ENCODE results near the gene CCDC88A.

CCDC88A gene

GRCh38 chr2:55268907-55269644, 150.6 kb downstream of the CCDC88A start, which contains the start of gene MTIF2 (continued):
- no peak for TF ChIP-seq ZNF398 (tag by site-specific recombination; IDR thresholded peaks at IDR 0.05)
- peak; percentile 62 for TF ChIP-seq ZNF324 (tag by site-specific recombination; IDR thresholded peaks at IDR 0.05)
- TF ChIP-seq ZBTB48 (tag by site-specific recombination; IDR thresholded peaks at IDR 0.05), result peak; percentile 98
- TF ChIP-seq ZNF501 (tag by site-specific recombination; IDR thresholded peaks at IDR 0.05), result peak; percentile 98
- TF ChIP-seq SP3 (tag by site-specific recombination; IDR thresholded peaks at IDR 0.05), result peak; percentile 82
- TF ChIP-seq ZBTB10 (tag by site-specific recombination; IDR thresholded peaks at IDR 0.05), result no peak
- TF ChIP-seq ZNF768 (tag by site-specific recombination; IDR thresholded peaks at IDR 0.05), result no peak
- TF ChIP-seq SETDB1 (IDR thresholded peaks at IDR 0.05; ENCODE audit: insufficient read length, low read length), result no peak
- no peak for TF ChIP-seq ZNF707 (tag by site-specific recombination; IDR thresholded peaks at IDR 0.05)
- TF ChIP-seq ZNF623 (tag by site-specific recombination; IDR thresholded peaks at IDR 0.05), result peak; percentile 27; the same call in 1 of the 2 replicates
- TF ChIP-seq ZNF24 (tag by site-specific recombination; IDR thresholded peaks at IDR 0.05), result peak; percentile 91
- no peak for TF ChIP-seq ZNF473 (tag by site-specific recombination; IDR thresholded peaks at IDR 0.05)
- no peak for TF ChIP-seq ZNF658 (tag by site-specific recombination; IDR thresholded peaks at IDR 0.05)
- TF ChIP-seq ZNF530 (tag by site-specific recombination; IDR thresholded peaks at IDR 0.05; ENCODE audit: low read depth), result no peak
- TF ChIP-seq PRDM1 (tag by site-specific recombination; IDR thresholded peaks at IDR 0.05), result peak; percentile 99
- no peak for TF ChIP-seq ZNF133 (tag by site-specific recombination; IDR thresholded peaks at IDR 0.05)
- no peak; the same call in 1 of the 2 replicates for TF ChIP-seq ZNF610 (tag by site-specific recombination; IDR thresholded peaks at IDR 0.05; ENCODE audit: borderline replicate concordance)
- peak; percentile 76 for TF ChIP-seq ZNF2 (tag by site-specific recombination; IDR thresholded peaks at IDR 0.05)
- TF ChIP-seq ZNF580 (tag by site-specific recombination; IDR thresholded peaks at IDR 0.05), result peak; percentile 99
- TF ChIP-seq ZNF777 (tag by site-specific recombination; IDR thresholded peaks at IDR 0.05; ENCODE audit: borderline replicate concordance), result no peak; the same call in 1 of the 2 replicates
- peak; percentile 60; the same call in 1 of the 2 replicates for TF ChIP-seq ZBTB44 (tag by site-specific recombination; IDR thresholded peaks at IDR 0.05)
- no peak; the same call in 1 of the 2 replicates for TF ChIP-seq ZSCAN18 (tag by site-specific recombination; IDR thresholded peaks at IDR 0.05)
- no peak for TF ChIP-seq ZNF174 (tag by site-specific recombination; IDR thresholded peaks at IDR 0.05)
- TF ChIP-seq ZIC2 (tag by site-specific recombination; IDR thresholded peaks at IDR 0.05), result peak; percentile 86
- no peak for TF ChIP-seq ZBTB7A (tag by site-specific recombination; IDR thresholded peaks at IDR 0.05; ENCODE audit: low read depth)
- TF ChIP-seq YY2 (tag by site-specific recombination; IDR thresholded peaks at IDR 0.05), result peak; percentile 34; the same call in 1 of the 2 replicates
- TF ChIP-seq ZNF223 (tag by site-specific recombination; IDR thresholded peaks at IDR 0.05), result no peak
- TF ChIP-seq ZNF76 (tag by site-specific recombination; IDR thresholded peaks at IDR 0.05; ENCODE audit: borderline replicate concordance, low read depth), result peak; percentile 83
- no peak for TF ChIP-seq ZBTB6 (tag by site-specific recombination; IDR thresholded peaks at IDR 0.05)

All from HEK293 (cell line).